HepG2 (cell line): Measurements from ENCODE around the gene TMEM183A. TPM values are rescaled to one million over a fixed set of nuclear protein-coding genes. Genes with fewer than 3 reads are reported as not detected.

ENCODE experiments used
- ADNP ChIP-seq: sonication (generic); formaldehyde crosslinking; IDR thresholded peaks from 2 replicates; pipeline ENCODE4 v1.4.0; 2020; ENCODE audit warnings: missing genetic modification reagents
- ARHGAP35 ChIP-seq: sonication (generic); formaldehyde crosslinking; IDR thresholded peaks from 2 replicates; pipeline ENCODE4 v1.9.0; 2022; ENCODE audit warnings: mild to moderate bottlenecking, inconsistent platforms, moderate library complexity, missing genetic modification reagents, borderline replicate concordance
- ATF2 ChIP-seq: sonication (generic); formaldehyde crosslinking; IDR thresholded peaks from 2 replicates; pipeline ENCODE4 v1.4.0; 2020; ENCODE audit warnings: missing genetic modification reagents
- CBX5 ChIP-seq: sonication (generic); formaldehyde crosslinking; IDR thresholded peaks from 2 replicates; pipeline ENCODE4 v1.4.0; 2020; ENCODE audit warnings: missing genetic modification reagents, borderline replicate concordance
- DMAP1 ChIP-seq: IDR thresholded peaks from 2 replicates; pipeline ENCODE4 v1.6.1; 2016
- DR1 ChIP-seq: sonication (generic); formaldehyde crosslinking; IDR thresholded peaks from 2 replicates; pipeline ENCODE4 v1.8.0; 2021; ENCODE audit warnings: mild to moderate bottlenecking, missing genetic modification reagents, inconsistent platforms
- ETV6 ChIP-seq: sonication (generic); formaldehyde crosslinking; conservative IDR thresholded peaks from 2 replicates; pipeline ENCODE4 v1.4.0; 2020; ENCODE audit warnings: missing genetic modification reagents
- GABPA ChIP-seq, 2 experiments: IDR thresholded peaks; 2 replicates each; pipeline ENCODE4 v1.6.1; 2011 to 2016; ENCODE audit warnings: low read depth in 2 of 2, low read length in 1 of 2, missing biosample characterization in 1 of 2, missing genetic modification characterization in 1 of 2
- HES4 ChIP-seq: sonication (generic); formaldehyde crosslinking; IDR thresholded peaks from 2 replicates; pipeline ENCODE4 v1.9.0; 2021; ENCODE audit warnings: mild to moderate bottlenecking, missing genetic modification reagents, borderline replicate concordance
- JUNB ChIP-seq: sonication (generic); formaldehyde crosslinking; IDR thresholded peaks from 2 replicates; pipeline ENCODE4 v1.8.0; 2022; ENCODE audit warnings: missing genetic modification reagents, mild to moderate bottlenecking, borderline replicate concordance
- KDM5B ChIP-seq: sonication (generic); formaldehyde crosslinking; IDR thresholded peaks from 2 replicates; pipeline ENCODE4 v1.4.0; 2020; ENCODE audit warnings: missing genetic modification reagents, mild to moderate bottlenecking, borderline replicate concordance
- MED1 ChIP-seq: sonication (generic); formaldehyde crosslinking; IDR thresholded peaks from 2 replicates; pipeline ENCODE4 v1.4.0; 2020; ENCODE audit warnings: missing genetic modification reagents
- MLLT10 ChIP-seq: sonication (generic); formaldehyde crosslinking; IDR thresholded peaks from 2 replicates; pipeline ENCODE4 v1.4.0; 2020; ENCODE audit warnings: missing genetic modification reagents
- MZF1 ChIP-seq: sonication (generic); formaldehyde crosslinking; IDR thresholded peaks from 2 replicates; pipeline ENCODE4 v1.8.1; 2023; ENCODE audit warnings: mild to moderate bottlenecking, missing genetic modification reagents, borderline replicate concordance
- NPAS2 ChIP-seq: sonication (generic); formaldehyde crosslinking; IDR thresholded peaks from 2 replicates; pipeline ENCODE4 v1.8.0; 2022; ENCODE audit warnings: mild to moderate bottlenecking, missing genetic modification reagents, borderline replicate concordance
- PITX1 ChIP-seq: sonication (generic); formaldehyde crosslinking; IDR thresholded peaks from 2 replicates; pipeline ENCODE4 v1.5.1; 2020; ENCODE audit warnings: mild to moderate bottlenecking, missing genetic modification reagents
- PRMT3 ChIP-seq: sonication (generic); formaldehyde crosslinking; IDR thresholded peaks from 2 replicates; pipeline ENCODE4 v1.8.1; 2022; ENCODE audit warnings: low read depth, mild to moderate bottlenecking, moderate library complexity, missing genetic modification reagents, borderline replicate concordance
- RAD21 ChIP-seq: fragments of 450-650 bp; formaldehyde crosslinking; IDR thresholded peaks from 2 replicates; pipeline ENCODE4 v1.5.0; 2020; ENCODE audit warnings: mild to moderate bottlenecking
- SP5 ChIP-seq: IDR thresholded peaks from 2 replicates; pipeline ENCODE4 v1.6.1; 2016; ENCODE audit warnings: low read depth, borderline replicate concordance
- TBX3 ChIP-seq: fragments of 450-650 bp; IDR thresholded peaks from 2 replicates; pipeline ENCODE4 v1.6.1; 2017; ENCODE audit warnings: antibody characterized with exemption, mild to moderate bottlenecking, inconsistent platforms, borderline replicate concordance
- TEAD3 ChIP-seq: optimal IDR thresholded peaks from 2 replicates; pipeline ENCODE3; 2016; ENCODE audit warnings: borderline replicate concordance
- ZBTB1 ChIP-seq: sonication (generic); formaldehyde crosslinking; IDR thresholded peaks from 2 replicates; pipeline ENCODE4 v1.4.0; 2020; ENCODE audit warnings: missing genetic modification reagents, borderline replicate concordance
- ZFP36 ChIP-seq: fragments of 150-350 bp; IDR thresholded peaks from 2 replicates; pipeline ENCODE4 v1.6.1; 2018; ENCODE audit warnings: borderline replicate concordance, low read length, low read depth; ENCODE audit not compliant: partially characterized antibody
- ZNF3 ChIP-seq: IDR thresholded peaks from 2 replicates; pipeline ENCODE4 v1.7.0; 2017; ENCODE audit warnings: inconsistent platforms
- ZNF383 ChIP-seq: sonication (generic); formaldehyde crosslinking; IDR thresholded peaks from 2 replicates; pipeline ENCODE4 v1.4.0; 2020; ENCODE audit warnings: missing genetic modification reagents, mild to moderate bottlenecking, borderline replicate concordance
- ZNF777 ChIP-seq: sonication (generic); formaldehyde crosslinking; IDR thresholded peaks from 2 replicates; pipeline ENCODE4 v1.4.0; 2020; ENCODE audit warnings: missing genetic modification reagents
- ZNF841 ChIP-seq: sonication (generic); formaldehyde crosslinking; IDR thresholded peaks from 2 replicates; pipeline ENCODE4 v1.8.1; 2023; ENCODE audit warnings: missing genetic modification reagents, borderline replicate concordance
- polyA plus RNA-seq, 8 experiments: library from polyadenylated mRNA; depleted of rRNA in 3 of 8; stranded (reverse) in 7 of 8; unstranded in 1 of 8; fragments of >200 nt; fragmentation: Illumina TruSeq in 4 of 8; extraction: Trizol in 4 of 8; gene quantifications; 2 replicates each; pipeline versions ENCODE4 v1.2.1 to v1.2.3, GENCODE V29; 2011 to 2016; ENCODE audit warnings: low read depth in 4 of 8, missing spikeins in 1 of 8, mixed read lengths in 1 of 8; ENCODE audit not compliant: insufficient read depth in 1 of 8
- total RNA-seq, 5 experiments: library from RNA; depleted of rRNA; stranded (reverse); fragments of >200 nt; fragmentation: Illumina TruSeq; extraction: Trizol; gene quantifications; 2 replicates each; pipeline ENCODE4 v1.2.3, GENCODE V29; 2016; ENCODE audit warnings: low read depth in 1 of 5
- TF ChIP-seq, protein P1 (sequence below): sonication (generic); formaldehyde crosslinking; IDR thresholded peaks from 2 replicates; pipeline ENCODE4 v1.5.0; 2020; ENCODE audit warnings: missing genetic modification reagents, mild to moderate bottlenecking, borderline replicate concordance

The TMEM183A gene
- total and polyA plus RNA-seq, 2 of the 13 experiments (the other 11 are each of a cell fraction or from before 2014, with no cell fraction given) = 59.7 to 82.0 TPM

GRCh38 chr1:202957733-202958543 is 49.2 kb upstream of the TMEM183A start, which contains the start of gene ADIPOR1 (continued):
- TF ChIP-seq, protein P1, sequence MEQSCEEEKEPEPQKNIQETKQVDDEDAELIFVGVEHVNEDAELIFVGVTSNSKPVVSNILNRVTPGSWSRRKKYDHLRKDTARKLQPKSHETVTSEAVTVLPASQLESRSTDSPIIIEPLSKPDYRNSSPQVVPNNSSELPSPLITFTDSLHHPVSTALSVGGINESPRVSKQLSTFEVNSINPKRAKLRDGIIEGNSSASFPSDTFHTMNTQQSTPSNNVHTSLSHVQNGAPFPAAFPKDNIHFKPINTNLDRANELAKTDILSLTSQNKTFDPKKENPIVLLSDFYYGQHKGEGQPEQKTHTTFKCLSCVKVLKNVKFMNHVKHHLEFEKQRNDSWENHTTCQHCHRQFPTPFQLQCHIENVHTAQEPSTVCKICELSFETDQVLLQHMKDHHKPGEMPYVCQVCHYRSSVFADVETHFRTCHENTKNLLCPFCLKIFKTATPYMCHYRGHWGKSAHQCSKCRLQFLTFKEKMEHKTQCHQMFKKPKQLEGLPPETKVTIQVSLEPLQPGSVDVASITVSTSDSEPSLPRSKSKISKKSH (CRISPR knock-in tag) = no peak
- no peak for TF ChIP-seq TEAD3 (CRISPR knock-in tag)
- no peak for TF ChIP-seq MZF1
- TF ChIP-seq PRMT3 (CRISPR knock-in tag) = no peak
- TF ChIP-seq ZFP36 = no peak
- TF ChIP-seq ZBTB1 (CRISPR knock-in tag) = no peak
- TF ChIP-seq MLLT10 (CRISPR knock-in tag) = no peak
- TF ChIP-seq NPAS2 (CRISPR knock-in tag) = no peak
- TF ChIP-seq PITX1 (CRISPR knock-in tag) = no peak
- no peak for TF ChIP-seq ZNF841 (CRISPR knock-in tag)
- TF ChIP-seq ZNF3 (CRISPR knock-in tag) = no peak
- TF ChIP-seq CBX5 (CRISPR knock-in tag) = no peak; the same call in 1 of the 2 replicates
- peak; percentile 88 for TF ChIP-seq GABPA (IDR thresholded peaks at IDR 0.05; ENCODE audit: low read depth, low read length)
- peak; percentile 79 for TF ChIP-seq GABPA (CRISPR knock-in tag; IDR thresholded peaks at IDR 0.05; ENCODE audit: low read depth)
- TF ChIP-seq DR1 (CRISPR knock-in tag) = no peak
- TF ChIP-seq JUNB (CRISPR knock-in tag) = no peak
- TF ChIP-seq TBX3 = no peak
- TF ChIP-seq DMAP1 (CRISPR knock-in tag) = no peak; the same call in 1 of the 2 replicates
- 0 out of 2 replicates have a peak, but pooled peaks have one; percentile 34 for TF ChIP-seq KDM5B
- no peak for TF ChIP-seq ZNF383 (CRISPR knock-in tag)
- no peak for TF ChIP-seq ETV6
- TF ChIP-seq RAD21 = peak; percentile 45
- TF ChIP-seq ARHGAP35 (CRISPR knock-in tag) = no peak
- peak; percentile 32; the same call in 1 of the 2 replicates for TF ChIP-seq SP5 (CRISPR knock-in tag)
- TF ChIP-seq MED1 (CRISPR knock-in tag) = no peak
- 0 out of 2 replicates have a peak, but pooled peaks have one; percentile 37 for TF ChIP-seq HES4 (CRISPR knock-in tag)
- no peak; the same call in 1 of the 2 replicates for TF ChIP-seq ZNF777 (CRISPR knock-in tag)
- 0 out of 2 replicates have a peak, but pooled peaks have one; percentile 36 for TF ChIP-seq ATF2 (CRISPR knock-in tag)
- no peak for TF ChIP-seq ADNP (CRISPR knock-in tag)
